Measurements from ENCODE around the gene VSTM4.

GRCh38 chr10:49023071-49023470 is 92.3 kb downstream of the VSTM4 start:
- TF ChIP-seq CTCF (IDR thresholded peaks at IDR 0.05) (no peak), TCF7L2 (IDR thresholded peaks at IDR 0.05; ENCODE audit: low read depth, low read length) (no peak), REST (IDR thresholded peaks at IDR 0.05; ENCODE audit: insufficient read depth in 1 of 2, low read depth in 2 of 2, low read length in 1 of 2) (no peak), POLR2AphosphoS5 (IDR thresholded peaks at IDR 0.05; ENCODE audit: low read depth, low read length) (no peak)
